KG1 (cell line): ENCODE measurements around the gene ENTR1.

Experiments used
- DNase-seq: peaks from one replicate; lab custom pipeline; 2025; lab: John Stamatoyannopoulos, UW

The ENTR1 gene

DNA sequence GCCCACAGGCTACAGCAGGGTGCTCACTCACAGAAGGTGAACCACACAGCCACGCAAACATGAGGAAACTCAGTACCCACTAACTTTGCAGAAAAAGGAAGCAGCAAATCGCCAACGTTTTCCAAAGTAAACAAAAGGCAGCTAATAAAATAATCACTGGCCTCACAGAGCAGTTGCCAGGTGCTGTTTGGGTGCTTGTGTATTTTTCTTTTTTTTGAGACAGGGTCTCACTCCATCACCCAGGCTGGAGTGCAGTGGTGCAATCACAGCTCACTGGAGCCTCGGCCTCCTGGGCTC lies 14.2 kb downstream of the ENTR1 start:
- no peak for DNase-seq

DNA sequence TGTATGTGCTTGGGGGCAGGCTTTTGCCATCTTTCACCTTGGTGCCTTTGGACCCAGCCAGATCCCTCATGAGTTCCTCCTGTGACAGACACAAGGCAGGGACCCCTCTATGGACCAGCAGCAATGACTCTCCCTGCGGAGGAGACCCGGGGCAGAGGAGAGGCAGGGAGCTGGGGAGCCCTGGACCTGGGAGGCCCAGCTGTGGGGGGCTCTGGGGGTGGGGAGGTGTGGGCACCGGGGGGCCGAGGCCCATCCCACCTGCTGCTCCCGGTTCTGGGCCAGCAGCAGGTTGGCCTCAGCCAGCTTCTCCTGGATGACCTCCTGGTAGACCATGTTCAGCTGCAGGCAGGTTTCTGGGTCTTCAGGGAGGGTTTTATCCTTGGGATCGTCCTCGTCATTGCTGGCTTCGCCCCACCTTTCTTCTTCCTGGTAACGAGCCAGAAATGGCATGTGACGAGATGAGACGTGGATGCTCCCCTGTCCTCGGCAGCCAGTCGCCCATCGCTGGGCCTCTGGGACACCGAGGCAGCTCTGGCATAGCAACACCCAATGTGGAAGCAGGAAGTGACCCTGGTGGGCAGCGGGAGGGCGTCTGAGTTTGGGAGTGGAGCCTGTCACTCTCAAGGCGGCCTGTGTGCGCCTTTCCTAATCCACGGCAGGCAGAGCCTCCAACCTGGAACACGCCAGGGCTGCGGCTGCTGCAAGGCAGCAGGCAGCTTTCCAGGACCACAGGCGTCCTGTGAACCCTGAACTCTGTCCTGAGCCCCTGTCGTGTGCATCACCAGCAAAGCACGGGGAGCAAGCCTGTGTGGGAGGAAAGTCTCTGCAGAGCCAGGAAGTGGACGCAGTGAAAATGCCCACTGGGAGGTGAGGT lies 14.8 kb downstream of the ENTR1 start:
- no peak for DNase-seq

GRCh38 chr9:136395020-136395340 lies 15.4 kb downstream of the ENTR1 start:
- DNase-seq, result no peak

GRCh38 chr9:136394312-136395019 lies 15.9 kb downstream of the ENTR1 start:
- DNase-seq, result no peak

GRCh38 chr9:136393531-136393930 lies 16.9 kb downstream of the ENTR1 start:
- no peak for DNase-seq

DNA sequence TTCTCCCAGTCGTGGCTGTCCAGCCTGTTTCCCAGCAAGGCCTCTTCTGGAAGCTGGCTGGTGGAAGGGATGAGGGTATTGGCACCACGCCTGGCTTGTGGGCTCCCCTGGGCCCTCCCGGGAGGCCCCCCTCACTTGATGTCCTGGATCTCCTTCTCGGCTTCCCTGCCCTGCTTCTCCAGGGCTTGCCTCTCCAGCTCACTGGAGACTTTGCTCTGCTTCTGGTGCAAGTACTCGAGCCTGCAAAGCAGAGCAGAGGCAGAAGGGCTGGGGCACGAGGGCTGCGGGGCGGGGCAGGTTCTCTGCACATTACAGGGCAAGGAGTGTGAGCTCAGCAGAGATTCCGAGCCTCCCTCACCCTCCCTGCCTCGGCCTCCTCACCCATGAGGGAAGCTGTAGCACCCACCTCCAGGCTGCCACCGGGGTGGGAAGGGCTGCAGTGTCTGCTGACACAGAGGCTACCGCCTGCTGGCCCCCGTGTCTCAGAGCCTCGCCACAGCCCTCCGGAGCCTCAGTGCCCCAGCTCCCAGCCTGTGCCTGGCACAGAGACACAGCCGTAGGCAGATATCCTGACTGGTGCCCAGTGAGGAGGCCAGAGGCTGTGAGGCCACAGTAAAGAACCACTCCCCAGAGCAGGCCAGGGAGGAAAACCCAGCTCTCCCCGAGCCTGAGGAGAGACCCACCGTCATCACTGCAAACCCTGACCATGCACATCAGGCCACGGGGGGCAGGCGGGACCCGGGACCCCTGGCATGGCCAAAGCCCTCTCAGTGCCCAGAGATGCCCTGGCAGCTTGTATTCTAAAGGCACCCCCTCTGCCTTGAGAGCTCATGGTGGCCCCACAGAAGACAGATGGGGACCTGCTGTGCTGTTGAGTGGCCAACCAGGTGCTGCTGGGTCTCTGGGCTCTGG lies 17.6 kb downstream of the ENTR1 start:
- no peak for DNase-seq

DNA sequence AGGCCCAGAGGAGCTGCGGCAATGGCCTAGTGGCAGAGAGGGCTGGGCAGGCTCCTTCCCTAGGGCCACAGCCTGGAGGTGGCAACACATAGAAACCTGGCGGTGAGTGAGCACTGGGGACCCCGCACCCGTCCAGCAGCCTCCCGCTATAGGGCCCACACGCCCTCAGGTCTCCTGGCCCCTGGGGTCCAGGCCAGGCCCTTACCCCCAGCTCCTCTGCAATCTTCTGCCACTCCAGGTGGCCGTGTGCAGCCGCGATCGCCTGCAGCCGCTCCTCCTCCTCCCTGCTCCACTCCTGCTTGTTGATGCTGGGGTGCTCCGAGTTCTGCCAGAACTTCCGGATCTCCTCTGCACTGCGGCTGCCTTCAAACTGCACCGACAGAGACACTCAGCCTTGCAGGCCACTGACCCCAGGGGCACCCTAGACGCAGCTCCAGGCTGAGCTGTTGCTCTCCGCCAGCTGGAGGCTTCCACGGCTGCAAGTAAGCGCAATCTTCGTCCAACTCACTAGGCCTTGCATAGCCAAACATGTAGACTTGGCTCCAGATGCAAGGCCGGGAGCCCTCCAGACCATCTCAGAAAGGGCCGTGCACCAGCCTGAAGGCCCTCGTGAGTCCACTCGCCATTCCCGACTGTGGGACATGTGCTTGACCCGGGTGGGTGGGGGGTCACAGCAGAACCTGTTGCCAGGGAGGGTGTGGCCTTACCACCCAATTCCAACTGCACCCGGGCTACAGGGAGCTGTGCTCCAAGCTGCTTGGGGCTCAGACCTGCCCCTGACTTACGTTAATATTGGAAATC lies 18.5 kb downstream of the ENTR1 start:
- DNase-seq, result no peak

DNA sequence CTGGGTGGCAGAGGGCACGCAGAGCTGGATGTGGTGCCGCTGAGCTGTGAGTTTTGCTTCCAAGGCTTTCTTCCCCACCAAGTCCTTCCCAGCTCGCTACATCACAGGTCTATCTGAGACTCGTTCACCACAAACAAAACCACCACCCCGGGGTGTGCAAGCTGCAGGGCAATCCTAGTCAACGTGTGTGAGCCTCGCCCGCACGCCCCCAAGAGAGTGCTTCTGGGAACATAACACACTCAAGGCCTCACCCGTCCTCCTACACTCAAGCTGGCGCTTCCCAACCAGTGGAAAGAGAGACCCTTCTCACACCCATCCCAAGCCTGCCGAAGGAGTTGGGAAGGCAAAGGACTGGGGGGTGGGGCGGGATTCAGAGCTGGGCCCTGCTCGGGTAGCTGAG lies 21.0 kb downstream of the ENTR1 start:
- DNase-seq, result no peak

DNA sequence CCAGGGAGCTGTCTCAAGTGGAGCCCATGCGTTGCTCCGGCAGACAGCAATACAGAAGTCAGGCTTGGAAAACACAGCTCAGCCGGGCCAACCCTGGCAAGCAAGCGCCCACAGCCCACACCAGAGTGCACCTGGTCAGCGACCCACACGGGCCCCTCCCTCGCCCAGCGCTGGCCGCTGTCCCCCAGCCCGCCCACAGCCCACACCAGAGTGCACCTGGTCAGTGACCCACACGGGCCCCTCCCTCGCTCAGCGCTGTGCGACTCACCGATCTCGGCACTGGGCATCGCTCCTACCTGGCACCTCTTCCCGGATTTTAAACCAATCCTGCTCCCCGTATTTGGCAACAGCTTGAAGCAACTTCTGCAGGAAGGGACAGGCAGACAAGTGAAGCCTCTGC lies 23.2 kb downstream of the ENTR1 start:
- no peak for DNase-seq

DNA sequence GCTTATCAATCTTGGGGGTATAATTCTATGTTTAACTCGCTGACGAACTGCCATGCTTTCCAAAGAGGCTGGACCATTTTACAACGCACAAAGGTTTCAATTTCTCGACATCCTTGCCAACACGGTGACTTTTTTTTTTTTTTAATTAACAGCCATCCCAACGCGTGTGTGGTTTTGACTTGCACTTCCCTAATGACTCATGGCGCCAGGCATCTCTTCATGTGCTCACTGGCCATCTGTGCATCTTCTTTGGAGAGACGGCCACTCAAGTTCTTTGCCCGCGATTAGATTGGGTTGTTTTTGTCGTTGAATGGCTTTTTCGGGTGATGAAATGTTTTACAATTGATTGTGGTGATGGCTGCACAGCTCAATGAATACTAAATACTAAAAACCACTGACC lies 24.4 kb downstream of the ENTR1 start:
- DNase-seq, result no peak

- DNase-seq, result no peak
Measured at GRCh38 chr9:136385015-136385414, 25.4 kb downstream of the ENTR1 start.

GRCh38 chr9:136383436-136383835 lies 27.0 kb downstream of the ENTR1 start:
- DNase-seq, result no peak

DNA sequence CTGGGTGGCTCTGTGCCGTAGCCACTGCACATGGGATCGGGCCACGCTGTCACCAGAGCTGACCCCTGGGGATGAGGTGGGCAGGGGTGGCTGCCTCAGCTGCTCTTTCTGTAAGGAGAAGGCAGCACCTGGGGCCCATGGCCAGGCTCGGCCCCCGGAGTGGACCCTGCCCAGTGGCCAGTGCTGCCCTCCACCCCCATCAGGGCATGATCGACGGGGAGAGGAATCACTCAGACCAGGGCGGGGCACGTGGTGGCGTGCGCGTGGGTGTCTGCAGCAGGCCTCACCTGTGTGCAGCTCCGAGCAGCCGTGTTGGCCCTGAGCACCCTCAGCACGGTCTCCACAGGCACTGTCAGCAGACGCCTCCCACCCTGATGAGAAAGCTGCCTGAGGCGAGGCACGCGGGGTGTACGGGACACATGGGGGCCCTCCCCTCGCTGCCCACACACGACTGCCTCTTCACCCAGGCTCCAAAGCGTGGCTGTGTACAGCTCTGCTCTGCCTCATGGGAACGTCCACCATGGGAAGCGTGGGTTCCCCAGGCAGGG lies 28.4 kb downstream of the ENTR1 start:
- no peak for DNase-seq

GRCh38 chr9:136381311-136381710 lies 29.1 kb downstream of the ENTR1 start:
- no peak for DNase-seq

GRCh38 chr9:136380381-136380780 lies 30.0 kb downstream of the ENTR1 start:
- DNase-seq, result no peak

GRCh38 chr9:136379891-136380290 lies 30.5 kb downstream of the ENTR1 start:
- DNase-seq, result no peak

- no peak for DNase-seq
Measured at GRCh38 chr9:136379401-136379800, 31.0 kb downstream of the ENTR1 start.

DNA sequence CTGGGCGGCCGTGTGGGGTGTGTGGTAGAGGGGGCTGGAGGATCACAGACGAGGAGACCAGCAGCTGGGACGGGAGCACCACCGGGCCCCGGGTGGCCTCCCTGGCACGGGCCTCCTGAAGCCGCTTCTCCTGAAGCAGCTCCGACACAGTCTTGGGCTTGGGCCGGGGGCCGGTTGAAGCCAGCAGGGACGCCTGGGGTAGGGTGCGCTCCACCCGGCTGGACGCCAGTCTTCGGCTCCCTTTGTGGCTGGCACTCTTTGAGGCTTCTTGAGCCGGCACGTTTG lies 31.5 kb downstream of the ENTR1 start:
- DNase-seq, result no peak

- no peak for DNase-seq
Measured at GRCh38 chr9:136378170-136379002, 32.0 kb downstream of the ENTR1 start.

DNA sequence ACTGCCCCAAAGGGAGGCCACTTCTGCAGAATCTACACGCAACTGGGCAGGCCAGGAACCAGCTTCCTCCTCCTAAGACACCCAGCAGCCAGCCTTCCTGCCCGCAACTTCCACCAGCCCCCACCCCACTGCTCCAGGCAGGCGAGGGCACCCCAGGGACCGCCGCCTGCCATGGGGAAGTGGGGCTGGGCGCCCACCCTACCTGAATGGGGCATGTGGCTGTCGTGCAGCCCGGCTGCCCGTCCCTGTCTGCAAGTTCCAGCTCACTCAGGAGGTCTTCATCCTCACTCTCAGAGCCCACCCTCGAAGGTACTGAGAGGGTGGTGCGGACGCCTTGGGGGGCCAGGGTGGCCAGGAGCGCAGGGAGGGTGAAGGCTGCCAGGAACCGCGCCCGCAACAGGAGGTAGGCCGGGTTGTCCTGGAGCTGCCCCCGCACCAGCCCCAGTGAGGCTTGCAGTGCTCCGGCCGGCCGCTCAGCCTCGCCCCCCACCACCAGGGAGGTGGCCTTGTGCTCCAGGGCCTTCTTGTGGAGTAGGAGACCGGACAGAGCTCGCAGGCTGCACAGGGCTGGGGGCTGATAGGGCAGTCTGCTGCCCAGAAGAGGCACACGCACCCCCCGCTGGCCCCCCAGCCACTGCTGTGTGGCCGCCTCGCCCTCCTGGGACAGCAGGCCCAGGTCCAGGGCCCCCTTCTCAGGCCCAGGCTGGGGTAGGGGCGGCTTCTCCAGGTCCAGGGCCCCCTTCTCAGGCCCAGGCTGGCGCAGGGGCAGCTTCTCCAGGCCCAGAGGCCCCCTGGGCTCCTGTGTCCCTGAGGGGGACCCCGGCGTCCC lies 32.9 kb downstream of the ENTR1 start:
- no peak for DNase-seq
